IMR-90 (cell line): ENCODE data around the gene LENG1. TPM values are rescaled to one million over a fixed set of nuclear protein-coding genes. Genes with fewer than 3 reads are reported as not detected.

ENCODE experiments used
- ATAC-seq: fragments of 200-7000 bp; cut with Tn5 transposase; 2 replicates; pipeline ENCODE4 v1.9.1; 2020; ENCODE audit warnings: low read depth, mild to moderate bottlenecking, moderate library complexity
- BruUV-seq: library from RNA; stranded (reverse); fragments of 400-500 nt; replicated peaks from 2 replicates; lab custom pipeline; 2021; lab: Mats Ljungman, UMichigan
- CTCF ChIA-PET: fragments of 300-600 bp; formaldehyde crosslinking; extraction: SDS; loops from one replicate; lab custom pipeline; 2021; ENCODE audit warnings: antibody characterized with exemption; lab: Yijun Ruan, JAX
- POLR2A ChIA-PET: fragments of 300-600 bp; sonication (Branson Sonifier 250); formaldehyde crosslinking; loops from one replicate; lab custom pipeline; 2022; ENCODE audit warnings: antibody characterized with exemption; ENCODE audit not compliant: unreplicated experiment; lab: Charles Lee
- DNase-seq: peaks from one replicate; pipeline ENCODE4 v3.0.0; 2013
- H2AFZ ChIP-seq: replicated peaks from 2 replicates; pipeline ENCODE3; 2013; ENCODE audit warnings: low read length, mild to moderate bottlenecking; ENCODE audit not compliant: poor library complexity
- H2AK5ac ChIP-seq: 2 replicates; pipeline ENCODE4 v1.6.1; 2013; ENCODE audit warnings: low read depth, low read length, inconsistent platforms
- H2AK9ac ChIP-seq: replicated peaks from 2 replicates; pipeline ENCODE3; 2013; ENCODE audit warnings: mild to moderate bottlenecking, low read depth, low read length, moderate library complexity; ENCODE audit not compliant: poor library complexity
- H2BK120ac ChIP-seq: 2 replicates; pipeline ENCODE4 v1.6.1; 2013; ENCODE audit warnings: low read depth, low read length, inconsistent platforms
- H2BK15ac ChIP-seq: 3 replicates; pipeline ENCODE4 v1.6.1; 2013; ENCODE audit warnings: low read depth, low read length, inconsistent platforms
- H2BK20ac ChIP-seq: 2 replicates; pipeline ENCODE4 v1.6.1; 2013; ENCODE audit warnings: low read depth, mild to moderate bottlenecking, inconsistent platforms, low read length, moderate library complexity
- H2BK5ac ChIP-seq: 2 replicates; pipeline ENCODE4 v1.6.1; 2013; ENCODE audit warnings: mild to moderate bottlenecking, low read depth, low read length, inconsistent platforms; ENCODE audit not compliant: poor library complexity, severe bottlenecking
- H3K14ac ChIP-seq: replicated peaks from 2 replicates; pipeline ENCODE4 v1.6.1; 2013; ENCODE audit warnings: low read depth, low read length, inconsistent platforms
- H3K18ac ChIP-seq: 2 replicates; pipeline ENCODE4 v1.6.1; 2013; ENCODE audit warnings: low read depth, low read length, control low read depth
- H3K23ac ChIP-seq: 2 replicates; pipeline ENCODE4 v1.6.1; 2013; ENCODE audit warnings: low read depth, low read length, inconsistent platforms
- H3K27ac ChIP-seq: 2 replicates; pipeline ENCODE4 v1.5.1; 2013; ENCODE audit warnings: mild to moderate bottlenecking, control low read depth, low read length; ENCODE audit not compliant: insufficient read depth
- H3K27me3 ChIP-seq: 2 replicates; pipeline ENCODE4 v1.6.1; 2013; ENCODE audit warnings: low read length; ENCODE audit not compliant: control insufficient read depth, insufficient read depth
- H3K36me3 ChIP-seq: 2 replicates; pipeline ENCODE4 v1.6.1; 2013; ENCODE audit warnings: low read length, mixed read lengths; ENCODE audit not compliant: control insufficient read depth, insufficient read depth
- H3K4ac ChIP-seq: 2 replicates; pipeline ENCODE4 v1.6.1; 2013; ENCODE audit warnings: low read depth, low read length, inconsistent platforms
- H3K4me1 ChIP-seq: 2 replicates; pipeline ENCODE4 v1.6.1; 2013; ENCODE audit warnings: low read length, mixed read lengths; ENCODE audit not compliant: control insufficient read depth, insufficient read depth
- H3K4me2 ChIP-seq: 2 replicates; pipeline ENCODE4 v1.6.1; 2013; ENCODE audit warnings: low read depth, mild to moderate bottlenecking, control low read depth, low read length, moderate library complexity
- H3K4me3 ChIP-seq: 2 replicates; pipeline ENCODE4 v1.5.1; 2013; ENCODE audit warnings: low read depth, mild to moderate bottlenecking, control low read depth, low read length, moderate library complexity; ENCODE audit not compliant: insufficient read depth
- H3K56ac ChIP-seq: 2 replicates; pipeline ENCODE4 v1.6.1; 2013; ENCODE audit warnings: low read length, inconsistent platforms; ENCODE audit not compliant: insufficient read depth; ENCODE audit errors: extremely low read depth
- H3K79me1 ChIP-seq, 2 experiments: 2 replicates each; pipeline ENCODE4 v1.6.1; 2013; ENCODE audit warnings: low read length in 2 of 2, inconsistent platforms in 1 of 2, low read depth in 1 of 2
- H3K9ac ChIP-seq: 2 replicates; pipeline ENCODE4 v1.6.1; 2013; ENCODE audit warnings: low read depth, low read length, control low read depth
- H3K9me1 ChIP-seq: 2 replicates; pipeline ENCODE4 v1.6.1; 2013; ENCODE audit warnings: low read length, inconsistent platforms; ENCODE audit not compliant: insufficient read depth
- H3K9me3 ChIP-seq: 2 replicates; pipeline ENCODE4 v1.6.1; 2013; ENCODE audit warnings: low read length; ENCODE audit not compliant: control insufficient read depth, insufficient read depth
- H4K20me1 ChIP-seq: 2 replicates; pipeline ENCODE4 v1.6.1; 2013; ENCODE audit warnings: low read length, inconsistent platforms; ENCODE audit not compliant: insufficient read depth
- H4K5ac ChIP-seq: 2 replicates; pipeline ENCODE4 v1.6.1; 2013; ENCODE audit warnings: mild to moderate bottlenecking, low read depth, low read length, control low read depth
- H4K8ac ChIP-seq, 2 experiments: 2 replicates each; pipeline ENCODE4 v1.6.1; 2013; ENCODE audit warnings: low read depth in 2 of 2, low read length in 2 of 2, control low read depth in 1 of 2, inconsistent platforms in 1 of 2
- H4K91ac ChIP-seq: 2 replicates; pipeline ENCODE4 v1.6.1; 2013; ENCODE audit warnings: low read depth, low read length, inconsistent platforms; ENCODE audit not compliant: insufficient read depth
- BHLHE40 ChIP-seq: fragments of 150-350 bp; IDR thresholded peaks from 2 replicates; pipeline ENCODE4 v1.6.1; 2016; ENCODE audit warnings: mild to moderate bottlenecking, low read depth, low read length
- ELK1 ChIP-seq: fragments of 150-350 bp; IDR thresholded peaks from 2 replicates; pipeline ENCODE4 v1.6.1; 2016; ENCODE audit warnings: low read depth, mild to moderate bottlenecking, low read length, moderate library complexity, borderline replicate concordance
- FOS ChIP-seq: fragments of 150-350 bp; IDR thresholded peaks from 2 replicates; pipeline ENCODE4 v1.6.1; 2016; ENCODE audit warnings: low read depth, low read length
- MAFK ChIP-seq: IDR thresholded peaks from 2 replicates; pipeline ENCODE4 v1.6.1; 2012; ENCODE audit warnings: low read depth, low read length, improper control_type of control experiment
- MAZ ChIP-seq: IDR thresholded peaks from 2 replicates; pipeline ENCODE4 v1.6.1; 2012; ENCODE audit warnings: low read depth, mild to moderate bottlenecking, low read length, improper control_type of control experiment, moderate library complexity, borderline replicate concordance
- MXI1 ChIP-seq: IDR thresholded peaks from 2 replicates; pipeline ENCODE4 v1.6.1; 2012; ENCODE audit warnings: low read depth, mild to moderate bottlenecking, low read length, moderate library complexity, borderline replicate concordance
- NFE2L2 ChIP-seq: fragments of 150-350 bp; IDR thresholded peaks from 2 replicates; pipeline ENCODE4 v1.6.1; 2016; ENCODE audit warnings: low read depth, mild to moderate bottlenecking, low read length
- POLR2A ChIP-seq: IDR thresholded peaks from 2 replicates; pipeline ENCODE4 v1.6.1; 2012; ENCODE audit warnings: mild to moderate bottlenecking, low read depth, low read length
- RAD21 ChIP-seq: IDR thresholded peaks from 2 replicates; pipeline ENCODE4 v1.6.1; 2012; ENCODE audit warnings: low read length, improper control_type of control experiment
- RCOR1 ChIP-seq: IDR thresholded peaks from 2 replicates; pipeline ENCODE4 v1.6.1; 2012; ENCODE audit warnings: mild to moderate bottlenecking, low read length, improper control_type of control experiment; ENCODE audit not compliant: insufficient replicate concordance
- RFX5 ChIP-seq: IDR thresholded peaks from 2 replicates; pipeline ENCODE4 v1.8.0; 2012; ENCODE audit warnings: low read depth, mild to moderate bottlenecking, low read length, moderate library complexity
- WGBS, 2 experiments: methylation state at CpG; one replicate each; pipeline versions ENCODE4 v1.1.5 to v1.1.7; 2013; ENCODE audit warnings: missing lambda C conversion rate in 2 of 2; ENCODE audit not compliant: insufficient read length in 1 of 2; ENCODE audit errors: extremely low coverage in 2 of 2; 5-methylcytosine and 5-hydroxymethylcytosine counted together
- dilution Hi-C: fragments of 300-500 bp; cut with HindIII; formaldehyde crosslinking; loops from one replicate; pipeline ENCODE4 v1.14.3; 2018; ENCODE audit warnings: low sequenced_read_pairs; ENCODE audit not compliant: unreplicated experiment
- in situ Hi-C: fragments of 300-500 bp; cut with MboI; formaldehyde crosslinking; loops from 3 replicates; pipeline ENCODE4 v1.14.3; 2019; ENCODE audit warnings: low sequenced_read_pairs, inconsistent platforms, mixed read lengths
- intact Hi-C: fragments of 100-400 bp; cut with micrococcal nuclease; formaldehyde crosslinking; loops from 2 replicates; pipeline ENCODE4 v1.10.0; 2022
- polyA plus RNA-seq, 3 experiments: library from polyadenylated mRNA; depleted of rRNA; stranded (reverse); fragments of >200 nt; gene quantifications; 2 replicates each; pipeline ENCODE4 v1.2.3, GENCODE V29; 2012; ENCODE audit warnings: low replicate concordance in 1 of 3
- total RNA-seq: library from RNA; depleted of rRNA; stranded (reverse); fragments of >200 nt; gene quantifications from 2 replicates; pipeline ENCODE4 v1.2.3, GENCODE V29; 2012
- TF ChIP-seq, protein P1 (sequence below): conservative IDR thresholded peaks from 2 replicates; pipeline ENCODE4 v1.5.1; 2012; ENCODE audit warnings: mild to moderate bottlenecking, low read depth, low read length, improper control_type of control experiment
- TF ChIP-seq, protein P2 (sequence below): fragments of 150-350 bp; IDR thresholded peaks from 2 replicates; pipeline ENCODE4 v1.6.1; 2017; ENCODE audit warnings: mild to moderate bottlenecking, antibody characterized with exemption, low read length, low read depth

Gene LENG1
- total and polyA plus RNA-seq, 2 of the 4 experiments (the other 2 are of a cell fraction) = 2.7 to 5.3 TPM

- no peak overlapping the region for H3K4me3 ChIP-seq
- dilution Hi-C loops (no loop called here), in situ Hi-C loops (no loop called here), intact Hi-C loops (no loop called here)
- H3K36me3 ChIP-seq = peaks cover 9% of the 10 kb centered on the region
- H3K23ac ChIP-seq = no peak overlapping the region
- no peak overlapping the region for H2BK120ac ChIP-seq
- no peak for DNase-seq
- H4K8ac ChIP-seq = no peak overlapping the region
- H4K20me1 ChIP-seq = peaks cover 8% of the 10 kb centered on the region
- no peak overlapping the region for H4K5ac ChIP-seq
- WGBS, 2 experiments = 100% methylated on average over 2 of the region's 7 CpGs; no CpG with 5 or more reads in 1 of the 2 experiments
- peaks cover 3% of the 10 kb centered on the region; the same call in 1 of the 2 replicates for H3K4me1 ChIP-seq
- no peak overlapping the region for H3K4ac ChIP-seq
- no peak overlapping the region for H3K4me2 ChIP-seq
- no peak overlapping the region for H2AK9ac ChIP-seq
- H2BK20ac ChIP-seq = no peak overlapping the region
- H3K9ac ChIP-seq = no peak overlapping the region
- TF ChIP-seq MXI1 (no peak), ELK1 (no peak), RAD21 (no peak), MAFK (no peak), MAZ (no peak), RFX5 (no peak), POLR2A (no peak), RCOR1 (no peak), NFE2L2 (no peak), FOS (no peak), BHLHE40 (no peak)
- TF ChIP-seq, protein P1, sequence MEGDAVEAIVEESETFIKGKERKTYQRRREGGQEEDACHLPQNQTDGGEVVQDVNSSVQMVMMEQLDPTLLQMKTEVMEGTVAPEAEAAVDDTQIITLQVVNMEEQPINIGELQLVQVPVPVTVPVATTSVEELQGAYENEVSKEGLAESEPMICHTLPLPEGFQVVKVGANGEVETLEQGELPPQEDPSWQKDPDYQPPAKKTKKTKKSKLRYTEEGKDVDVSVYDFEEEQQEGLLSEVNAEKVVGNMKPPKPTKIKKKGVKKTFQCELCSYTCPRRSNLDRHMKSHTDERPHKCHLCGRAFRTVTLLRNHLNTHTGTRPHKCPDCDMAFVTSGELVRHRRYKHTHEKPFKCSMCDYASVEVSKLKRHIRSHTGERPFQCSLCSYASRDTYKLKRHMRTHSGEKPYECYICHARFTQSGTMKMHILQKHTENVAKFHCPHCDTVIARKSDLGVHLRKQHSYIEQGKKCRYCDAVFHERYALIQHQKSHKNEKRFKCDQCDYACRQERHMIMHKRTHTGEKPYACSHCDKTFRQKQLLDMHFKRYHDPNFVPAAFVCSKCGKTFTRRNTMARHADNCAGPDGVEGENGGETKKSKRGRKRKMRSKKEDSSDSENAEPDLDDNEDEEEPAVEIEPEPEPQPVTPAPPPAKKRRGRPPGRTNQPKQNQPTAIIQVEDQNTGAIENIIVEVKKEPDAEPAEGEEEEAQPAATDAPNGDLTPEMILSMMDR = no peak
- TF ChIP-seq, protein P2, sequence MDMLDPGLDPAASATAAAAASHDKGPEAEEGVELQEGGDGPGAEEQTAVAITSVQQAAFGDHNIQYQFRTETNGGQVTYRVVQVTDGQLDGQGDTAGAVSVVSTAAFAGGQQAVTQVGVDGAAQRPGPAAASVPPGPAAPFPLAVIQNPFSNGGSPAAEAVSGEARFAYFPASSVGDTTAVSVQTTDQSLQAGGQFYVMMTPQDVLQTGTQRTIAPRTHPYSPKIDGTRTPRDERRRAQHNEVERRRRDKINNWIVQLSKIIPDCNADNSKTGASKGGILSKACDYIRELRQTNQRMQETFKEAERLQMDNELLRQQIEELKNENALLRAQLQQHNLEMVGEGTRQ = no peak
- no peaks in the 10 kb centered on the region for H3K27me3 ChIP-seq
- H3K9me3 ChIP-seq = no peaks in the 10 kb centered on the region
- CTCF ChIA-PET = no interaction called here
- H3K79me1 ChIP-seq = peaks cover 16 to 33% of the 10 kb centered on the region in 2 experiments
- no peaks in the 10 kb centered on the region for H3K9me1 ChIP-seq
- no peak overlapping the region for H2AK5ac ChIP-seq
- ATAC-seq = no peak
- no peak overlapping the region for H4K91ac ChIP-seq
- no peak overlapping the region for H2AFZ ChIP-seq
- POLR2A ChIA-PET = no interaction called here
- H2BK15ac ChIP-seq = no peak overlapping the region
- no TSS peak for BruUV-seq
- H2BK5ac ChIP-seq = no peak overlapping the region
- H3K56ac ChIP-seq = no peak overlapping the region
- no peak overlapping the region for H3K27ac ChIP-seq
- no peak overlapping the region for H3K18ac ChIP-seq
- no peak overlapping the region for H3K14ac ChIP-seq
Measured at GRCh38 chr19:54196536-54196935, 37.0 kb upstream of the LENG1 start.
